Measurements from ENCODE around the gene LAMC1.

The LAMC1 gene

DNA sequence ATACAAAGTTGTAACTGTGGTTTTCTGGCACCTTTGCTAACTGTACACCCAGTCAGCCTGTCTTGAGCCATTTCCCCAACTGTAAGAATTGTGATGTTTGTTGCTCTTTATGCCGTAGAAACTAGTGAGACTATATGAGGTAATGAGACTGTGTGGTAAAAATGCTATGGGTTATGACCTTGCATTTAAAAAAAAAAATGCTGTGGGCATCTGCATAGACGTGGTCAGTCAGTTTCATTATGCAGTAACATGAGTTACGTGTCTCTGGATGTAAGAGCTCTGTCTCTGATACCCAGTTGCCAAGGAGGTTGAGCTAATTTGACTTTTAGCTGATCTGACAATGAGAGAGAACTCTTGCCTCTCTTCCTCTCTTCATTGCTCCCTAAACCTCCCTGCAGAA is 82.2 kb downstream of the LAMC1 start:
- no peak for DNase-seq (ENCODE audit: low spot score)

DNA sequence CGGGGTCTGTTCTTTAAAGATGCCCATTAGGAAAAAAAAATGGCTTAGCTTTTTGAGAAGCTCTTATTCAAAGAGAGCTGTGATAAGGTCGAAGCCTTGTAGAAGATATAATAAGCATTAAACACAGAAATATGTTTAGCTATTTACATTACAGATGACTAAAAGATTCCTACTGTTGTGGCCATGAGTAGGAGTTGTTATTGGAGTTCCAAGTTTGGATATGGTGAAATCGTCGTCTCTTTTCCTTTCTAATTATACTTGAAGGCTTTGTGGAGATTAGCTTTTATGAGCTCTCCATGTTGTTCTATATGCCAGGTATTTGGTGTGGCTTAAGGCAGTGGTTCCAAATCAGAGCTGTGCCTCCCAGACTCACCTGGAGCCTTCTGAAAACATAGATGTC is 82.9 kb downstream of the LAMC1 start:
- DNase-seq (ENCODE audit: low spot score), result no peak

GRCh38 chr1:183106746-183107145 is 83.5 kb downstream of the LAMC1 start:
- DNase-seq (ENCODE audit: low spot score), result no peak

- DNase-seq (ENCODE audit: low spot score), result no peak
Measured at GRCh38 chr1:183110326-183110880, 87.2 kb downstream of the LAMC1 start.

- DNase-seq (ENCODE audit: low spot score), result no peak
Measured at GRCh38 chr1:183114441-183114840, 91.2 kb downstream of the LAMC1 start.

DNA sequence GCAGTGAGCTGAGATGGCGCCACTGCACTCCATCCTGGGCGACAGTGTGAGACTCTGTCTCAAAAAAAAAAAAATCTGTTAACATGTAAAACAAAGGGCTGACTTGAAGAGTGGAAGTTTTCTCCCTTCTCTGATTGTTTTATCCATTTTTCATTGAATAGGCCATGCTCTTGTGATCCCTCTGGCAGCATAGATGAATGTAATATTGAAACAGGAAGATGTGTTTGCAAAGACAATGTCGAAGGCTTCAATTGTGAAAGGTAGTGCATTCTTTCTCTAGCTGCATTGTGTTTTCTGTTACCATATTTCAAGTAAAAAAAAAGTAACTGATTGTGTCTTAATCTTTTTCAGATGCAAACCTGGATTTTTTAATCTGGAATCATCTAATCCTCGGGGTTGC is 93.2 kb downstream of the LAMC1 start:
- no peak for DNase-seq (ENCODE audit: low spot score)

DNA sequence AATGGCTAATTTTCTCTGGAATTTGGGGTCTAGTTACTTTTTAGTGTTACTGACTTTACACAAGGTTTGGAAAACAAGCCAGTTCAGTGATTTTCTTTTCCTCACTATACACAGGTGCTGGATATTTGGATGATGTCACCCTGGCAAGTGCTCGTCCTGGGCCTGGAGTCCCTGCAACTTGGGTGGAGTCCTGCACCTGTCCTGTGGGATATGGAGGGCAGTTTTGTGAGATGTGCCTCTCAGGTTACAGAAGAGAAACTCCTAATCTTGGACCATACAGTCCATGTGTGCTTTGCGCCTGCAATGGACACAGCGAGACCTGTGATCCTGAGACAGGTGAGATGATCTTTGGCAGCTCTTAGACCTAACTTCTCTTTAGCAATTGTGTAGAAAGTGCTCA is 98.4 kb downstream of the LAMC1 start:
- no peak for DNase-seq (ENCODE audit: low spot score)

GRCh38 chr1:183124259-183124658 is 101.0 kb downstream of the LAMC1 start:
- no peak for DNase-seq (ENCODE audit: low spot score)

GRCh38 chr1:183125279-183125999 is 102.2 kb downstream of the LAMC1 start:
- DNase-seq (ENCODE audit: low spot score), result no peak

- DNase-seq (ENCODE audit: low spot score), result no peak
Measured at GRCh38 chr1:183126000-183126366, 102.8 kb downstream of the LAMC1 start.

DNA sequence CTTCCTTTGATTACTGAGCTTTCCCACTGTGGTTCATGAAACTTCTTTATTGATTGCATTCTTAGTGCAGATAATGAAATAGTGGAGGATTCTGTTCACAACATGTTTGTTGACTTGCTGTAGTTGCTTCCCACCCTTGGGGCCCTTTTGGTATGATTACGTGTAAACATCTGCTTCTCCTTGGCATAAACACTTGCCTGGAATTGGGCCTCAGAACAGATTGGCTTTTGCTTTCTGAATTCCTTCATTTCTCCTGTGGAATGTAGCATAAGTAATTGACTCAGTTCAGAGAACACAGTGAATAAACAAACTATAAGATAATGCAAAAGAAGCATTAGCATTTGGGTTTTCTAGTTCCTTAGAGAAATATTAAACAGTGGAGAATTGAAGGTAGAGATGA is 103.3 kb downstream of the LAMC1 start:
- no peak for DNase-seq (ENCODE audit: low spot score)

GRCh38 chr1:183129921-183130690 is 106.9 kb downstream of the LAMC1 start:
- DNase-seq (ENCODE audit: low spot score), result no peak

DNA sequence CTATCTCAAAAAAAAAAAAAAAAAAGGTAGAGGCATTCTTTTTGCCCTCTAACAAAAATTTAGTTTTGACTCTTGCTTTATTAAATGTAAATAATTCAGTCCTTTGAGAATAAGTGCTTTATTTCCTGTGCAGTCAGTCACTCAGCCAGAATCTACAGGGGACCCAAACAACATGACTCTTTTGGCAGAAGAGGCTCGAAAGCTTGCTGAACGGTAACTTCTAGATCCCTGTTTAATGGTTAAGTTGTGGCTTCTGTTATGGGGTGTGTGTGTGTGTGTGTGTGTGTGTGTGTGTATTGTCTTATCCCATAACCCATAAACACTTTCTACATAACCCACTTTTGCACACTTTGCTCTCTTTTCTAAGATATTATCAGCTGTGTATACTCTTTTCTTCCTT is 107.9 kb downstream of the LAMC1 start:
- no peak for DNase-seq (ENCODE audit: low spot score)

DNA sequence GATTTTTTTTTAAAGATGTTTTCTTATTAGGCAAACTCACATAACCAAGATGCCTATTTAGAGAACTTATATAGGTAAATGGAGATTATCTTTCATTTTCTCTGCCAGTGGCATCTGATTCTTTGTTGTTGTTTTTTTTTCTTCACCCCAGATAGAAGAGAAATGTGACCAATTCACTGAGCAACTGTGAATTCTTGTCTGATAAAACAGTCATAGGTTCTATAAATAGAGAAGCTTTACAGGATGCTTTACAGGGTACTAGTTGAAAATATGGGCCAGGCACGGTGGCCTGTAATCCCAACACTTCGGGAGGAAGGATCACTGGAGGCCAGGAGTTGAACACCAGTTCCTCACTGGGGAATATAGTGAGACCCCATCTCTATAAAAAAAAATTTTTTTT is 112.1 kb downstream of the LAMC1 start:
- no peak for DNase-seq (ENCODE audit: low spot score)

DNA sequence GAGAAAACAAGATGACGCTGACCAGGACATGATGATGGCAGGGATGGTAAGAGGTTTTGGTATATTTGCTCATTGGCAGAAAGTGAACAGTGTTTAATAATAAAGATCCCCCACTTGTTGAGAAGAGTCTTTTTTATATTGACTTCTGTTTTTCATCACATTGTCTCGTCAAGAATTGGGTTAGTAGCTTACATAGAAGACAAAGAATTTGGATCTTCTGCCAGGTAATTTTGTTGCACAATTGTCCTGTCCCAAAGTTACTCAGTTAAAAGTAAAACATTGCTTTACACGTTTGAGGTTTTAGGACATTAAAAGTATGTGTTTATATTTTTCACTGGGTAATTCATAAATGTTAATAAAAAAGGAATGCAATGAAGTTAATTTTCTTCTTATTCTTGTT is 114.6 kb downstream of the LAMC1 start:
- no peak for DNase-seq (ENCODE audit: low spot score)

DNA sequence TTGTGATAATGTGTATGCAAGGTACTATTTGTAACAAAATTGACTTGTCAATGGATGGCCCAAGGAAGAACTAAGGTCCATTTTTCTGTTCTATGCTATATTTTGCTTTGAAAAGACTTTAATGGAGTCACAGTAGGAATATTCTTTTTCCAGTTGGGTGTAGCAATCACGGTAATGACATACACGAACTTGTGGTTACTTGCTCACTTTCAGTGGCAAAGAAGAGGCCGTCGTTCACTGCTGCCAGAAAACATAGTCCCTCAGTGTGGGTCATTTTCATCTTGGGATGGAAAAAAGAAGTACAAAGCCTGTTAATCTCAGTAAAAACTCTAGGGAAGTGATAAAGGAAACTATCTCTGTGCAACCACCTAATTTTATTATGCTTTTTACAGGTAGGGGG is 115.1 kb downstream of the LAMC1 start:
- DNase-seq (ENCODE audit: low spot score), result no peak

DNA sequence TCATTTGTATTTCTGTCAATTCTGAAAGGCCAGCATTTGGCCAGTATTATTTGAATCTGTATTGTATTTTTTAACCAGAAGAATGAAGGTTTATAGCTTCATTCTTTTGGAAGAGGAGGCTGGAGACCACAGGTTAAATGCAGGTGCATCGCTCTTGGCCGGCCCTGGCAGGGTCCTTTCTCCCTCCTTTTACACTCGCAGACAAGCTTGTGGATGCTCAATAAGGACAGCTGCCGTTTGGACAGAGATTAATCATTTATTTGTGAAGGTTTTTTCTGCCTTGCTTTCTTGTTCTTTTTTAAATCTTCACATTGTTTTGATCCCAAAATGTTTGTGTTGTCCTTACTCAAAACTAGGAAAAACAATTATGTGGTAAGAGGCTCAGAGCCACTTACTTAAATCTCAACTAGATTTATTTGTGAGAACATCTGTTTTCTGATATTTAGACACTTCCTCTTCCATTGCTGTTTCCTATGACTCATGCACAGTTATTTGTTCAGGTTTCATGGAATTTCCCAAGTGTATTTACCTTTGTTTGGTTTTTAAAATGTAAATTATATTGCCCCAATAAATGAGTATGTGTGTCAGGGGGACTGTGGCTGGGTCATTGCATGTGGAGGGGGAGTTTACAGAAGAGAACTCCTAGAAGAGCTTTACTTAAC is 116.2 kb downstream of the LAMC1 start:
- no peak for DNase-seq (ENCODE audit: low spot score)

DNA sequence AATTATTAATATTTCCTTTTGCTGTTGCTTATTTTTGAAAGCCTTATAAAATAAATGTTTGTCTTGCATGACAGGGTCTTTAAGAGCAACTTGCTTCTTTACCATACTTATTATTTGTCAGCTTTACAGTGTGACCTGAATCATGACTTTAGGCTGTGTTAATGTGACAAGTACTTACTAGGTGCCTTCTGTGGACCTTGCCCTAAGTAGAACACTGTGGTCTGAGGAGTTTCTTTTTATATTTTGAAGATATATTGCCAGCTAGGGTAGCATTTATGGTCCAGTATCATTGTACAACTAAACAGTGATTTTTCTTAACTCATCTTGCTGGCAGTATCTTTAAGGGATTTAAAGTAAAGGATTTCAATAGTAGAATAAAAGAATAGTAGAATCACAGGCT is 117.4 kb downstream of the LAMC1 start:
- DNase-seq (ENCODE audit: low spot score), result no peak

- DNase-seq (ENCODE audit: low spot score), result no peak
Measured at GRCh38 chr1:183142171-183142570, 119.0 kb downstream of the LAMC1 start.

DNA sequence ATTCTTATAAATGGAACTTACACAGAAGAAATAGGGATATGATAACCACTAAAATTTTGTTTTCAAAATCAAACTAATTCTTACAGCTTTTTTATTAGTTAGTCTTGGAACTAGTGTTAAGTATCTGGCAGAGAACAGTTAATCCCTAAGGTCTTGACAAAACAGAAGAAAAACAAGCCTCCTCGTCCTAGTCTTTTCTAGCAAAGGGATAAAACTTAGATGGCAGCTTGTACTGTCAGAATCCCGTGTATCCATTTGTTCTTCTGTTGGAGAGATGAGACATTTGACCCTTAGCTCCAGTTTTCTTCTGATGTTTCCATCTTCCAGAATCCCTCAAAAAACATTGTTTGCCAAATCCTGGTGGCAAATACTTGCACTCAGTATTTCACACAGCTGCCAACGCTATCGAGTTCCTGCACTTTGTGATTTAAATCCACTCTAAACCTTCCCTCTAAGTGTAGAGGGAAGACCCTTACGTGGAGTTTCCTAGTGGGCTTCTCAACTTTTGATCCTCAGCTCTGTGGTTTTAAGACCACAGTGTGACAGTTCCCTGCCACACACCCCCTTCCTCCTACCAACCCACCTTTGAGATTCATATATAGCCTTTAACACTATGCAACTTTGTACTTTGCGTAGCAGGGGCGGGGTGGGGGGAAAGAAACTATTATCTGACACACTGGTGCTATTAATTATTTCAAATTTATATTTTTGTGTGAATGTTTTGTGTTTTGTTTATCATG is 120.5 kb downstream of the LAMC1 start:
- DNase-seq (ENCODE audit: low spot score), result no peak

DNA sequence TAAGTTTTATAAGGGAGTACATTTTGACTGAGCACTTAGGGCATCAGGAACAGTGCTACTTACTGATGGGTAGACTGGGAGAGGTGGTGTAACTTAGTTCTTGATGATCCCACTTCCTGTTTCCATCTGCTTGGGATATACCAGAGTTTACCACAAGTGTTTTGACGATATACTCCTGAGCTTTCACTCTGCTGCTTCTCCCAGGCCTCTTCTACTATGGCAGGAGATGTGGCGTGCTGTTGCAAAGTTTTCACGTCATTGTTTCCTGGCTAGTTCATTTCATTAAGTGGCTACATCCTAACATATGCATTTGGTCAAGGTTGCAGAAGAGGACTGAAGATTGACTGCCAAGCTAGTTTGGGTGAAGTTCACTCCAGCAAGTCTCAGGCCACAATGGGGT is 121.5 kb downstream of the LAMC1 start:
- DNase-seq (ENCODE audit: low spot score), result no peak

GRCh38 chr1:183147735-183148134 is 124.5 kb downstream of the LAMC1 start:
- DNase-seq (ENCODE audit: low spot score), result no peak

All from SK-N-DZ (cell line).